Stimulated activated CD4-positive, alpha-beta T cell treated with anti-CD3 and anti-CD28 coated beads, Interleukin-2, amount 100 ng/mL, for 24 hours (primary cell): Measurements from ENCODE around the gene PIBF1.
"Not testable (repeated sequence)": the region's sequence is repeated elsewhere in the genome, so short reads cannot be mapped to it uniquely, and the experiment has no call there.

ENCODE experiments used
- DNase-seq, 2 donors: peaks; one replicate each; pipeline ENCODE4 v3.0.0-alpha.2; 2020

The PIBF1 gene

GRCh38 chr13:73025217-73026012, 243.5 kb downstream of the PIBF1 start:
- DNase-seq: no peak

- DNase-seq: no peak
These were observed 253.0 kb downstream of the PIBF1 start for GRCh38 chr13:73034901-73035300.

DNA sequence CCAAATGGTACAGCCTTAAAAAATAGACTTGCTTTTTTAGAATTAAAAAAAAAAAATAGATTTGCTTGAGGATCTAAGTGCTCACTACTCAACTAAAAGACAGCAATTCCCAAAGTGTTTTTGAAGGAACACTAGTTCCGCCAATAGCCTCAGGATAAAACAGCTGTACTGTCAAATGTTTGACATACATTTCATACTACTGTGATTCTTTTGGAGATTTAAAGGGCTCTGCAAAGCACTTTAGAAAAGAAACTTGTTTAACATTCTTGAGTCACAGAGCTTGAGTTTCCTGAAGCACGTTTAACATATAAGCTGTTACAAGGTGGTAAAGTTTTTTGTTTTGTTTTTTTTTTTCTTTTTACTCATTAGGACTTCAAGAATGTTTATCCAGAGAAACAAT, 253.7 kb downstream of the PIBF1 start:
- no peak for DNase-seq

GRCh38 chr13:73036566-73036965, 254.6 kb downstream of the PIBF1 start:
- no peak for DNase-seq

- DNase-seq: no peak
These were observed 256.1 kb downstream of the PIBF1 start for GRCh38 chr13:73038064-73038463.

GRCh38 chr13:73039201-73040108, 257.5 kb downstream of the PIBF1 start:
- no peak for DNase-seq

- no peak for DNase-seq
These were observed 258.6 kb downstream of the PIBF1 start for GRCh38 chr13:73040484-73040883.

GRCh38 chr13:73040968-73041596, 259.1 kb downstream of the PIBF1 start:
- no peak for DNase-seq

DNA sequence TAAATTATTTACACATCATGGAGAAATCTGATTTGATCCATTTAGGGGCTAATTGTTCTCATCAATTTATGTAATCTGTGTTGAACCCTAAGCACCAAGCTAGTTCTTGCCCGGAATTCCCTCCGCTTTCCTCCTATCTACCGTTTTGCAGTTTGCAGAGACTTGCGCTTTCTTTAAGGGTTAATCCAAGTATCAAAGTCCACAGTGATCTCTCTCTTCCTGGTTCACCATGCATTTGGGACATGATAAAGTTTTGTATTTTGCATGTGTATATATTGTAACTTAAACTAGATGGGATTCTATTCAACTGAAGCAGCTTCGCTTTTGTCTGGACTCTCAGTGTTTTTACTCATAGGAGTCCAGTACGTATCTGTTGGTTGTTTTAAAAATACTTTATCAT, 263.1 kb downstream of the PIBF1 start:
- DNase-seq: no peak

DNA sequence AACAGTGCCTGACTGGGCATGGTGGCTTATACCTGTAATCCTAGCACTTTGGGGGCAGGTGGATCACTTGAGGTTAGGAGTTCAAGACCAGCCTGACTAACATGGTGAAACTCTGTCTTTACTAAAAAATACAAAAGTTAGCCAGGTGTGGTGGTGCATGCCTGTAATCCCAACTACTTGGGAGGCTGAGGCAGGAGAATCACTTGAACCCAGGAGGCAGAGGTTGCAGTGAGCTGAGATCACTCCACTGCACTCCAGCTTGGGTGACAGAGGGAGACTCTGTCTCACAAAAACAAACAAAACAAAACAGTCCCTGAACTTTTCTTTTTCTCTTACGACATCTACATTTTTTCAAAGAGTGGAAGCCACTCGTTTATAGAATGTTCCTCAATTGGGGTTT, 266.7 kb downstream of the PIBF1 start:
- DNase-seq: not testable (repeated sequence)

DNA sequence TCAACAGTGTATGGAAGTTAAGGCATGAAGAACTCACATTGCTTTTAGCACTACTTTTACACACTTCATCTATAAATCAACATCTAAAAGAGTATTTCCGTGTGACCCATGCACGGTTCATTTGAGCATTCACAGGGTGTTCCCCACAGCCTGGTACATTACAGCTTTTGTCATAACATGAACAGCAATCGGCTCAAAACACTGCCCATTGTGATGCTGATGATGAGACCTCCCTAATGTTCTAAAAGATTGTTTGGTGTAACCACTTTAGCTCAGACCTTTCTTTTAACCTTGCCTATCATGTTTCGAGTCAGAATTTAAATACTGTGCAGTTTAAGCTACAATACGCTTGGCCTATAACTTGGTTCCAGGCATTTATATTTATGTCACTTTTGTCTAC, 272.8 kb downstream of the PIBF1 start:
- no peak for DNase-seq

- no peak for DNase-seq
These were observed 274.1 kb downstream of the PIBF1 start for GRCh38 chr13:73055813-73056564.

DNA sequence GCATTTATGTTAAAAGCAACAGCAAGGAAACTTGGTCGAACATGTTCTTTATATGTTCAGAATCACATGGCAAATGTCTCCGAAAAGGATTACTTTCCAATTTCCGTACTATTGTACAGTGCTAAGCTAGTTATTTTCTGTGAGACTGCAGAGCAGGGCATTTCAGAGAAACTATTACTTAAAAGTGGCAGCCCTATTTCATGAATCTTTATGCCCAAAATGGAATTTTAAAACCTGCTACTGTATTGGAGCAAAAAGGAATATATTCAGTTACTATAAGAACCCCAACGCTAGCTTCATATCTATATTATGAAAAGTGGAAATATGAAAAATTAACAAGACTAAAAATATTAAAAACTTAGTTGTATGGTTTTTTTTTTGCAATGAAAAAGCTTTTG, 274.6 kb downstream of the PIBF1 start:
- no peak for DNase-seq

GRCh38 chr13:73057284-73058063, 275.5 kb downstream of the PIBF1 start:
- no peak for DNase-seq

DNA sequence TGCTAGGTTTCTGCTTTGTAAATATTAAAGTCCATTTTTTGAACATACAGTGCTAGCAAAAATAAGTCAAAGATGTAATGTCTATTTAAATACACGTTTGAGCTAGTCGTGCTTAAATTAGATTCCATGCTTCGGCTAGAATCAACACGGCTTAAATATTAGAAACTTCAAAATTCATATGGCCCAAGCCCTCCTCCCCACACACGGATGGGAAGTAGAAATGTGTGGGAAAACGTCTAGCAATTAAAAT, 276.1 kb downstream of the PIBF1 start:
- DNase-seq: no peak

GRCh38 chr13:73058432-73058735, 276.5 kb downstream of the PIBF1 start:
- DNase-seq: no peak

- DNase-seq: peak; percentile 97
These were observed 277.0 kb downstream of the PIBF1 start, which contains the start of gene KLF5 for GRCh38 chr13:73058736-73059459. KLF5 (plus strand) TSS chr13:73059005; CDS start chr13:73059328, 323 bp downstream.

DNA sequence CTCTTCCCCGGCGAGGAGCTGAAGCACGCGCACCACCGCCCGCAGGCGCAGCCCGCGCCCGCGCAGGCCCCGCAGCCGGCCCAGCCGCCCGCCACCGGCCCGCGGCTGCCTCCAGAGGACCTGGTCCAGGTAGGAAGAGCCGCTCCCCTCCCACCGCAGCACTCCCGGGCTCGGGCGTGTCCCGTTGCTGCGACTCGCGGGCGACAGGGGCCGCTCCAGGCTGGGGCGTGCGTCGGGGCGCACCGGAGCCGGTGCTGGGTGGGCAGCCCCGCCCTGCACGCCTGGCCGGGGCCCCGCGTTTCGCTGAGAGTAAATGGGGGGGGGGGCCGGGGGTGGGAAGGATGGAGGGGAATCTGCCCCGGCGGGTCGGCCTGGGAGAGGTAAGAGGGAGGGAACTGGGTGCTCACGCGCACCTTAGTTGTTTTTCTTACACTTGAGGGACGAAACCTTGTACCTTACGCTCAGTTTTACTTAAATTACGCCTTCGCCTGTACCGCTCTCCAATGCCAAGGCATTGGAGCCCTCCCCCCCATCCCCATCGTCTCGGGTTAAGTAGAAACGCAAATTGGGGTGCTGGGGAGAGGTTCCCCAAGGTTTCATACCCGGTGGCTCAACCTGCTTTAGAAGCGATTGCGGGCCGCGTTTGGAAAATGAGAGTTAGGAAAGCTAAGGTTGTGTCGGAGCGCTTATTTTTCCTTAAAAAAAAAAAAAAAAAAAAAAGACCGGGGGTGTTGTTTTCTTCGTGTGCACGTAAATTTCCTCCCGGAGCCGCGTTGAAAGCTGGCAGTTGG, 277.7 kb downstream of the PIBF1 start:
- DNase-seq: peak; percentile 42 to 57

DNA sequence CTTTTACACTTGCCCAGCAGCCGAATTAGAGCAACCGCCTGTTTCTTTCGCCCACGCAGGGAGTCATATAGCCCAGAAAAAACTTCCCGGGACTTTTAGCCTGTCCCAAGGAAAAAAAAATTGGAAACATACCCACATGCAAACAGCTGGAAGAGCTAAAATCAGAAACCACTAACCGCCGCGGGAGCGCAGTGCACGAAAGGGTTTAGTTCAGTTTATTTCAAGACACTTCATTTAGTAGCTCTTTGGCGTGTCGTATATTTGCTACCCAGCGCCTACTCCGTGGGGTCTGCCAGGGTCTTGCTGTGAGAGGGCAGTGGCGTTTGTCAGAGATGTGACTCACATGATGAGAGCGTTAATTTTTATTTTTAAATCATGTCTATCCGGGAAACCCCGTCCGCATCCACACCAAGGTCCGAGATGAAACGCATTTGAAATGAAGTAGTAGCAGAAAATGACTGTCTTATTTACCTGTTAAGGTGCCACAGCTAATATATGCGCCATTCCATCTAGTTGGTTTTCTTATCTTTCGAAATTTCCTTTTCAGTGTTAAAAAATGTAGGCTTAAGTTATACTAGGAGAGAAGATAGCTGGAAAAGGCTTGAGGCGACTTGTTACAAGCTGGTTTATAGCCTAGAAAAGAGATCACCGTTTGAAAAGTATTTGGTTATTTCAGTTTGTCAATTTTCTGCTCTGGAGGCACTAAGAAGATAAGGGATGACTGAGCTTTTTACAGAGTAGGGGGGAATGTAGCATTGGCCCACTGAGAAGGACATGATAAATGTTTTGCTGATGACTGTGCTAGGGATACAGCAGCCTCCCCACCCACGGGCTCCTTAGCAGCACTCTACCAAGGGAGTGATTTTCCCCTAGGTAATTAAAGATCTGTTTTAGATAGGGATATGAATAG, 278.6 kb downstream of the PIBF1 start:
- peak; percentile 6 to 18 for DNase-seq

GRCh38 chr13:73061473-73061872, 279.5 kb downstream of the PIBF1 start:
- DNase-seq: no peak
